Chondrocyte (in vitro differentiated cells): ENCODE measurements around the gene MYO15B. TPM values are rescaled to one million over a fixed set of nuclear protein-coding genes. Genes with fewer than 3 reads are reported as not detected.

ENCODE experiments used
- DNase-seq: peaks from one replicate; pipeline ENCODE4 v3.0.0; 2021; ENCODE audit warnings: mixed read lengths, low spot score
- H3K27ac Mint-ChIP-seq: one replicate; pipeline ENCODE4 v1.8.0; 2021; ENCODE audit warnings: mild to moderate bottlenecking, moderate library complexity, mixed read lengths; ENCODE audit not compliant: unreplicated experiment
- H3K27me3 Mint-ChIP-seq: 2 replicates; pipeline ENCODE4 v1.8.0; 2021; ENCODE audit warnings: low read depth, mixed read lengths
- H3K36me3 Mint-ChIP-seq: 2 replicates; pipeline ENCODE4 v1.8.0; 2021; ENCODE audit warnings: low read depth, mixed read lengths
- H3K4me1 Mint-ChIP-seq: 2 replicates; pipeline ENCODE4 v1.8.0; 2021; ENCODE audit warnings: low read depth, mild to moderate bottlenecking, mixed read lengths
- H3K4me3 Mint-ChIP-seq: one replicate; pipeline ENCODE4 v1.8.0; 2021; ENCODE audit warnings: mild to moderate bottlenecking, moderate library complexity, mixed read lengths; ENCODE audit not compliant: unreplicated experiment
- H3K9me3 Mint-ChIP-seq: 2 replicates; pipeline ENCODE4 v1.8.0; 2021; ENCODE audit warnings: low read depth, mixed read lengths
- CTCF ChIP-seq: fragments of 200-600 bp; sonication (generic); IDR thresholded peaks from 2 replicates; pipeline ENCODE4 v1.5.0; 2021; ENCODE audit warnings: antibody characterized with exemption, mild to moderate bottlenecking, moderate library complexity
- total RNA-seq: library from RNA; stranded (reverse); gene quantifications from 3 replicates; pipeline ENCODE4 v1.2.1, GENCODE V29; 2021

The MYO15B gene
- total RNA-seq, 1 donor from 2014 or later: 16.0 TPM

GRCh38 chr17:75565066-75565465 is 22.5 kb upstream of the MYO15B start:
- peaks cover 6% of the 10 kb centered on the region for H3K4me1 Mint-ChIP-seq
- no peak for TF ChIP-seq CTCF
- no peaks in the 10 kb centered on the region for H3K36me3 Mint-ChIP-seq
- H3K9me3 Mint-ChIP-seq: no peaks in the 10 kb centered on the region
- no peak overlapping the region for H3K4me3 Mint-ChIP-seq
- peaks cover 7% of the 10 kb centered on the region for H3K27me3 Mint-ChIP-seq
- DNase-seq: no peak
- no peak overlapping the region for H3K27ac Mint-ChIP-seq

- no peak for DNase-seq
- H3K9me3 Mint-ChIP-seq: no peaks in the 10 kb centered on the region
- H3K4me3 Mint-ChIP-seq: no peak overlapping the region
- H3K27ac Mint-ChIP-seq: no peak overlapping the region
- peaks cover 7% of the 10 kb centered on the region for H3K27me3 Mint-ChIP-seq
- peaks cover 6% of the 10 kb centered on the region for H3K4me1 Mint-ChIP-seq
- H3K36me3 Mint-ChIP-seq: no peaks in the 10 kb centered on the region
- TF ChIP-seq CTCF: no peak
These were observed 22.0 kb upstream of the MYO15B start for GRCh38 chr17:75565618-75566017.

DNA sequence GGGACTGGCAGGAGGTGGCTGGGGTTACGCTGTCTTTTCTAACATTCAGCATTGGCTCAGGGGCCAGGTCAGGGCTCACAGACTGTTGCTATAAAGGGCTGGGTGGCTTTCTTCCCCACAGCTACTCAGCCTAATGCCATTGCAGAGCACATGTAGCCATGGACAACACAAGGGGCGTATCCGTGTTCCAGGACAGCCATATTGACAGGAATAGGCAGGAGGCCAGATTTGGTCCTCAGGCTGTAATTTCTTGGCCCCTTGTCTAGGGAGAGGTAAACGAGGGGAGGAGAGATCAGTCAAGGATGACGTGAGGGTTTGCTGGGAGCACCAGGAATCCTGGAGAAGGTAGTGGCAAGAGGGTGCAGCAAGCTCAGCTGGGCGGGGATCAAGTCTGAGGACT is 21.2 kb upstream of the MYO15B start:
- Mint-ChIP-seq H3K4me1 (peaks cover 6% of the 10 kb centered on the region), H3K27ac (no peak overlapping the region), H3K27me3 (peaks cover 7% of the 10 kb centered on the region), H3K36me3 (no peaks in the 10 kb centered on the region), H3K9me3 (no peaks in the 10 kb centered on the region), H3K4me3 (no peak overlapping the region)
- DNase-seq: no peak
- TF ChIP-seq CTCF: no peak

DNA sequence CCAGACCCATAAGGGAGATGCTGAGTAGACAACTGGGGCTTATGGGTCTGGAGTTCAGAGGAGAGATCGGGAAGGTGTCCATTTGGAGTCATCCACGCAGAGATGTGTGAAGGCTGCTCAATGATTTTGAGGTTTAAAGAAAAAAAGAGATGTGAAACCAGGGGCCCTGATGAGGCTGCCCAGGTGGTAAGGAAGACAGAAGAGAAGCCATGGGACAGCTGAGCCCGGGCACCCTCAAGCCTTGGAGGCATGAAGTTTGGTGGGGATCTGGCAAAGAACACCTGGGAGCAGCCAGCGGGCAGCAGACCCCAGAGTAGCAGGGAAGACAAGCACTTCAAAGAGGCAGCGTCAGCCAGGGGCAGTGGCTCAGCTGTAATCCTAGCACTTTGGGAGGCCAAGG is 20.8 kb upstream of the MYO15B start:
- no peak for DNase-seq
- Mint-ChIP-seq H3K4me3 (no peak overlapping the region), H3K27ac (no peak overlapping the region), H3K36me3 (no peaks in the 10 kb centered on the region), H3K4me1 (peaks cover 6% of the 10 kb centered on the region), H3K27me3 (peaks cover 7% of the 10 kb centered on the region), H3K9me3 (no peaks in the 10 kb centered on the region)
- no peak for TF ChIP-seq CTCF

DNA sequence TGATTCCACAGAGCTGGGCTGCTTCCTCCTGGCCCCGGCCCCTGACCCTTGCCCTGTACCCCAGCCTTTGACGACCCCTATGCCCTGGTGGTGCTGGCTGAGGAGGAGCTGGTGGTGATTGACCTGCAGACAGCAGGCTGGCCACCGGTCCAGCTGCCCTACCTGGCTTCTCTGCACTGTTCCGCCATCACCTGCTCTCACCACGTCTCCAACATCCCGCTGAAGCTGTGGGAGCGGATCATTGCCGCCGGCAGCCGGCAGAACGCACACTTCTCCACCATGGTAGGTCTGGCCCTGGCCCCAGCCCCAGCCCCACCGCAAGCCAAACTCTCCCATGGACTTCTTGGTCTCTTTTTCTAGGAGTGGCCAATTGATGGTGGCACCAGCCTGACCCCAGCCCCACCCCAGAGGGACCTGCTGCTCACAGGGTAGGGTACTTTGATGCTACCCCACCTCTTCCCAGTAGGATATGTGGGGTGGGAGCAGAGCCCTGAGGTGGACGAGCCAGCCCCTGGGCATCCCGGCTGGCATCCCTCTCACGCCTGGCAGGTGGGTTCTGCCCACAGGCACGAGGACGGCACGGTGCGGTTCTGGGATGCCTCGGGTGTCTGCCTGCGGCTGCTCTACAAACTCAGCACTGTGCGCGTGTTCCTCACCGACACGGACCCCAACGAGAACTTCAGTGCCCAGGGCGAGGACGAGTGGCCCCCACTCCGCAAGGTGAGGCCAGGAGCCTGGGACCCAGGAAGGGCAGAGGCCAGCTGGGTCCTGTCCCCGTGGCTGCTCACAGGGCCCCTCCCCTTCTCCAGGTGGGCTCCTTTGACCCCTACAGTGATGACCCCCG is 19.0 kb upstream of the MYO15B start:
- no peaks in the 10 kb centered on the region for H3K9me3 Mint-ChIP-seq
- no peak for DNase-seq

More for the DNA sequence above, 19.0 kb upstream of the MYO15B start:
- Mint-ChIP-seq H3K4me3 (no peak overlapping the region), H3K36me3 (no peaks in the 10 kb centered on the region), H3K27me3 (peaks cover 7% of the 10 kb centered on the region), H3K4me1 (no peaks in the 10 kb centered on the region), H3K27ac (no peak overlapping the region)
- TF ChIP-seq CTCF: no peak
